ENCODE measurements around the gene KIAA1328.

DNA sequence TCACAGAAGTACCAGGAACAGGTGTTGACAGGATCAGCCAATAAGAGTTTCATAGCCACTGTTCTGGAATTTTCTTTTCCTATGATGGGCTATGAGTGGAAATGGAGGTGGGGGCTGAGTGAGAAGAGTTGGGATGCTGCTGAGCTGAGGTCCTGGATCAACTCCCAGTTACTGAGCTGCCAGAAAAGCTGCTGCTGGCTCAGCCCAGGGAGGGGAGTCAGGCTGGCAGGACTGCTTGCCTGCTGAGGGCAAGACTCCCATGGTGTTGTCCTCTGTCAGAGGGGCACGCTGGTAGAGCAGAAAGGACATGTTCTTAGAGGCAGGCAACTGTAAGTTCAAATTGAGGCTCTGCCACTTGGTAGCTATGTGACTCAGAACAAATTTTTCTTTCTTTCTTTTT lies 11.9 kb upstream of the KIAA1328 start:
- TF ChIP-seq POLR2A (IDR thresholded peaks at IDR 0.05) (no peak), POLR2AphosphoS5 (IDR thresholded peaks at IDR 0.05) (no peak), EP300 (IDR thresholded peaks at IDR 0.05) (no peak)
- TF ChIP-seq, protein P1, sequence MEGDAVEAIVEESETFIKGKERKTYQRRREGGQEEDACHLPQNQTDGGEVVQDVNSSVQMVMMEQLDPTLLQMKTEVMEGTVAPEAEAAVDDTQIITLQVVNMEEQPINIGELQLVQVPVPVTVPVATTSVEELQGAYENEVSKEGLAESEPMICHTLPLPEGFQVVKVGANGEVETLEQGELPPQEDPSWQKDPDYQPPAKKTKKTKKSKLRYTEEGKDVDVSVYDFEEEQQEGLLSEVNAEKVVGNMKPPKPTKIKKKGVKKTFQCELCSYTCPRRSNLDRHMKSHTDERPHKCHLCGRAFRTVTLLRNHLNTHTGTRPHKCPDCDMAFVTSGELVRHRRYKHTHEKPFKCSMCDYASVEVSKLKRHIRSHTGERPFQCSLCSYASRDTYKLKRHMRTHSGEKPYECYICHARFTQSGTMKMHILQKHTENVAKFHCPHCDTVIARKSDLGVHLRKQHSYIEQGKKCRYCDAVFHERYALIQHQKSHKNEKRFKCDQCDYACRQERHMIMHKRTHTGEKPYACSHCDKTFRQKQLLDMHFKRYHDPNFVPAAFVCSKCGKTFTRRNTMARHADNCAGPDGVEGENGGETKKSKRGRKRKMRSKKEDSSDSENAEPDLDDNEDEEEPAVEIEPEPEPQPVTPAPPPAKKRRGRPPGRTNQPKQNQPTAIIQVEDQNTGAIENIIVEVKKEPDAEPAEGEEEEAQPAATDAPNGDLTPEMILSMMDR (IDR thresholded peaks at IDR 0.05), result no peak
